Stimulated activated CD4-positive, alpha-beta T cell treated with anti-CD3 and anti-CD28 coated beads, Interleukin-1b, Interleukin-23, amount 100 ng/mL, for 48 hours (primary cell): Measurements from ENCODE around the gene RNF19B.

Experiments used
- DNase-seq: peaks from one replicate; pipeline ENCODE4 v3.0.0-alpha.2; 2020

RNF19B gene

GRCh38 chr1:32888134-32888533, 76.5 kb downstream of the RNF19B start:
- DNase-seq = no peak

- no peak for DNase-seq
Measured at GRCh38 chr1:32887623-32888022, 77.0 kb downstream of the RNF19B start.

- DNase-seq = no peak
Measured at GRCh38 chr1:32886828-32887414, 77.7 kb downstream of the RNF19B start.
